Hepatocyte (in vitro differentiated cells): ENCODE results near the gene FAM117B.

Experiments used
- CTCF ChIP-seq: fragments of 200-600 bp; sonication (generic); IDR thresholded peaks from 2 replicates; pipeline ENCODE4 v1.5.1; 2016; ENCODE audit warnings: antibody characterized with exemption, mild to moderate bottlenecking; ENCODE audit not compliant: poor library complexity
- EZH2 ChIP-seq: fragments of 200-600 bp; sonication (generic); IDR thresholded peaks from 2 replicates; pipeline ENCODE4 v1.6.1; 2016; ENCODE audit warnings: antibody characterized with exemption, mild to moderate bottlenecking, borderline replicate concordance
- EZH2phosphoT487 ChIP-seq: fragments of 200-600 bp; sonication (generic); IDR thresholded peaks from one replicate; pipeline ENCODE4 v1.6.1; 2018; ENCODE audit warnings: antibody characterized with exemption, mild to moderate bottlenecking, low read depth, moderate library complexity; ENCODE audit not compliant: unreplicated experiment, severe bottlenecking

DNA sequence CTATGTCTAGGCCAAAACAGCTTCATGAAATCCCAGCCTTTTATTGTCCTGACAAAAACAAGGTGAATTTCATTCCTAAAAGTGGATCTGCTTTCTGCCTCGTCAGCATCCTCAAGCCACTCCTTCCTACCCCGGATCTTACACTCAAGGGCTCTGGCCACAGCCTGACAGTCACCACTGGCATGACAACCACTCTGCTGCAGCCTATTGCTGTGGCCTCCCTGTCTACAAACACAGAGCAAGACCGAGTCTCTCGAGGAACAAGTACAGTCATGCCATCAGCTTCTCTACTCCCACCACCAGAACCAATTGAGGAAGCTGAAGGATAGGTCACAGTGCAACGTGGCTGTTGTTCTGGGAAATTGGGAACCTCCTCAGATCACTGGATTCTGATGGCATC is 130.7 kb downstream of the FAM117B start:
- no peak for TF ChIP-seq CTCF
- no peak for TF ChIP-seq EZH2phosphoT487
- TF ChIP-seq EZH2, result no peak
